DND-41 (cell line): ENCODE results near the gene CDK3.

Source experiments
- ATAC-seq: fragments of 200-7000 bp; cut with Tn5 transposase; 3 replicates; pipeline ENCODE4 v1.9.1; 2021; ENCODE audit warnings: low read depth; ENCODE audit not compliant: insufficient read depth
- DNase-seq: peaks from one replicate; pipeline ENCODE4 v3.0.0-alpha.2; 2020
- H2AFZ ChIP-seq: 2 replicates; pipeline ENCODE4 v1.6.0; 2012; ENCODE audit warnings: low read depth, low read length
- H3K27ac ChIP-seq: 2 replicates; pipeline ENCODE4 v1.5.1; 2012; ENCODE audit warnings: low read length, inconsistent platforms
- H3K27me3 ChIP-seq: fragments of 200-600 bp; sonication (generic); 2 replicates; pipeline ENCODE4 v1.6.0; 2012; ENCODE audit warnings: low read length, mild to moderate bottlenecking, inconsistent platforms; ENCODE audit not compliant: insufficient read depth, poor library complexity
- H3K36me3 ChIP-seq: 2 replicates; pipeline ENCODE4 v1.5.1; 2012; ENCODE audit warnings: low read length, inconsistent platforms; ENCODE audit not compliant: insufficient read depth
- H3K4me1 ChIP-seq: 2 replicates; pipeline ENCODE4 v1.5.1; 2012; ENCODE audit warnings: mild to moderate bottlenecking, low read length; ENCODE audit not compliant: insufficient read depth
- H3K4me2 ChIP-seq: 2 replicates; pipeline ENCODE4 v1.6.0; 2012; ENCODE audit warnings: mild to moderate bottlenecking, moderate library complexity, low read length, inconsistent platforms; ENCODE audit not compliant: insufficient read depth
- H3K4me3 ChIP-seq, 2 experiments: fragments of 200-600 bp in 1 of 2; shearing (Covaris generic) in 1 of 2; 2 replicates each; pipeline ENCODE4 v1.5.1; 2012 to 2016; ENCODE audit warnings: inconsistent platforms in 2 of 2, low read length in 2 of 2, mild to moderate bottlenecking in 2 of 2, low read depth in 1 of 2, moderate library complexity in 1 of 2
- H3K79me2 ChIP-seq: 2 replicates; pipeline ENCODE4 v1.6.0; 2012; ENCODE audit warnings: low read length, inconsistent platforms; ENCODE audit not compliant: insufficient read depth
- H3K9ac ChIP-seq: 2 replicates; pipeline ENCODE4 v1.6.0; 2012; ENCODE audit warnings: low read depth, mild to moderate bottlenecking, inconsistent platforms, low read length, moderate library complexity
- H3K9me3 ChIP-seq: 2 replicates; pipeline ENCODE4 v1.5.1; 2012; ENCODE audit warnings: low read length, moderate library complexity, mild to moderate bottlenecking, inconsistent platforms; ENCODE audit not compliant: insufficient read depth, severe bottlenecking
- H4K20me1 ChIP-seq: 2 replicates; pipeline ENCODE4 v1.6.0; 2012; ENCODE audit warnings: low read length; ENCODE audit not compliant: insufficient read depth
- EZH2 ChIP-seq: IDR thresholded peaks from 3 replicates; pipeline ENCODE4 v1.6.1; 2012; ENCODE audit warnings: borderline replicate concordance, low read depth, mild to moderate bottlenecking, moderate library complexity, low read length, inconsistent platforms; ENCODE audit not compliant: severe bottlenecking
- TF ChIP-seq, protein P1 (sequence below): IDR thresholded peaks from 2 replicates; pipeline ENCODE4 v1.5.1; 2012; ENCODE audit warnings: borderline replicate concordance, low read length, moderate library complexity, mild to moderate bottlenecking; ENCODE audit not compliant: poor library complexity, severe bottlenecking; ENCODE audit errors: extremely low read depth

The CDK3 gene

DNA sequence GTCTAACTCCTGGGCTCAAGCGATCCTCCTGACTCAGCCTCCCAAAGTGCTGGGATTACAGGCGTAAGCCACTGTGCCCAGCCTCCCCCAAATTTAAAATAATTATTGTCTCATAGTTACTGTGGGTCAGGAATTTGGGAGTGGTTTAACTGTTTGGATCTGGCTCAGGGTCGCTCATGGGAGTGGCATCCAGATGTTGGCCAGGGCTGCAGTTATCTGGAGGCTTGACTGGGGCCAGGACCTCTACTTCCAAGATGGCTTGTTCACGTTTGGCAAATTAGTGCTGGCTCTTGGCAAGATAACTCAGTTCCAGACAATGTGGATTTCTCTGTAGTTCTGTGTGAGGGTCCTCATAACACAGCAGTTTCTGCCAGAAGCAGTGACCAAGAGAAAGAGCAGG, 13.6 kb upstream of the CDK3 start:
- no peak overlapping the region for H3K9ac ChIP-seq
- H3K4me2 ChIP-seq = no peak overlapping the region
- H3K4me3 ChIP-seq = no peak overlapping the region
- H3K79me2 ChIP-seq = 0 out of 2 replicates have a peak, but pooled peaks cover 3% of the 10 kb centered on the region
- peaks cover 8% of the 10 kb centered on the region; the same call in 1 of the 2 replicates for H3K36me3 ChIP-seq
- no peak for DNase-seq
- ATAC-seq = no peak
- no peak overlapping the region for H3K27ac ChIP-seq
- no peak for TF ChIP-seq EZH2
- TF ChIP-seq, protein P1, sequence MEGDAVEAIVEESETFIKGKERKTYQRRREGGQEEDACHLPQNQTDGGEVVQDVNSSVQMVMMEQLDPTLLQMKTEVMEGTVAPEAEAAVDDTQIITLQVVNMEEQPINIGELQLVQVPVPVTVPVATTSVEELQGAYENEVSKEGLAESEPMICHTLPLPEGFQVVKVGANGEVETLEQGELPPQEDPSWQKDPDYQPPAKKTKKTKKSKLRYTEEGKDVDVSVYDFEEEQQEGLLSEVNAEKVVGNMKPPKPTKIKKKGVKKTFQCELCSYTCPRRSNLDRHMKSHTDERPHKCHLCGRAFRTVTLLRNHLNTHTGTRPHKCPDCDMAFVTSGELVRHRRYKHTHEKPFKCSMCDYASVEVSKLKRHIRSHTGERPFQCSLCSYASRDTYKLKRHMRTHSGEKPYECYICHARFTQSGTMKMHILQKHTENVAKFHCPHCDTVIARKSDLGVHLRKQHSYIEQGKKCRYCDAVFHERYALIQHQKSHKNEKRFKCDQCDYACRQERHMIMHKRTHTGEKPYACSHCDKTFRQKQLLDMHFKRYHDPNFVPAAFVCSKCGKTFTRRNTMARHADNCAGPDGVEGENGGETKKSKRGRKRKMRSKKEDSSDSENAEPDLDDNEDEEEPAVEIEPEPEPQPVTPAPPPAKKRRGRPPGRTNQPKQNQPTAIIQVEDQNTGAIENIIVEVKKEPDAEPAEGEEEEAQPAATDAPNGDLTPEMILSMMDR = no peak
- H3K4me1 ChIP-seq = no peaks in the 10 kb centered on the region
- H2AFZ ChIP-seq = no peak overlapping the region
- H4K20me1 ChIP-seq = no peaks in the 10 kb centered on the region
- no peaks in the 10 kb centered on the region for H3K9me3 ChIP-seq
- no peaks in the 10 kb centered on the region for H3K27me3 ChIP-seq

DNA sequence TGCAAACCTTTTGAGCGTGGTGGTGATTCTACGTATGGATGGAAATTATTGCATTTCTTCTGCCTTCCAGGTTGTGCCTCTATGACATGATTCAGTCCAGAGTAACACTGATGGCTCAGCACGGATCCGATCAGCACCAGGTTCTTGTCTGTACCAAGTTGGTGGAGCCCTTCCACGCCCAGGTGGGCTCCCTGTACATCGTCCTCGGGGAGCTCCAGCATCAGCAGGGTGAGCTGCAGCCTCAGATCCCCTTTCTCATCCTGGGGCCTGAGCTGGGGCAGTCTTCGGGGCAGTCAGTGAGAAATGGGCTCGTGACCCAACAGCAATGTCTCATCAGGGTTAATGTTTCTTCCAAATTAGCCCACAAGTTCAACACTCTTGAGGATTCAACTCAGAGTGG, 9.3 kb upstream of the CDK3 start:
- Histone ChIP-seq H3K9ac (no peak overlapping the region), H3K4me3 (no peak overlapping the region), H3K4me2 (no peak overlapping the region), H3K9me3 (no peaks in the 10 kb centered on the region), H3K4me1 (no peaks in the 10 kb centered on the region), H3K36me3 (peaks cover 17% of the 10 kb centered on the region; the same call in 1 of the 2 replicates), H4K20me1 (no peaks in the 10 kb centered on the region), H3K27ac (no peak overlapping the region), H3K79me2 (no peaks in the 10 kb centered on the region), H2AFZ (no peak overlapping the region), H3K27me3 (no peaks in the 10 kb centered on the region)
- no peak for DNase-seq
- no peak for TF ChIP-seq EZH2
- TF ChIP-seq, protein P1 = no peak
- no peak for ATAC-seq

DNA sequence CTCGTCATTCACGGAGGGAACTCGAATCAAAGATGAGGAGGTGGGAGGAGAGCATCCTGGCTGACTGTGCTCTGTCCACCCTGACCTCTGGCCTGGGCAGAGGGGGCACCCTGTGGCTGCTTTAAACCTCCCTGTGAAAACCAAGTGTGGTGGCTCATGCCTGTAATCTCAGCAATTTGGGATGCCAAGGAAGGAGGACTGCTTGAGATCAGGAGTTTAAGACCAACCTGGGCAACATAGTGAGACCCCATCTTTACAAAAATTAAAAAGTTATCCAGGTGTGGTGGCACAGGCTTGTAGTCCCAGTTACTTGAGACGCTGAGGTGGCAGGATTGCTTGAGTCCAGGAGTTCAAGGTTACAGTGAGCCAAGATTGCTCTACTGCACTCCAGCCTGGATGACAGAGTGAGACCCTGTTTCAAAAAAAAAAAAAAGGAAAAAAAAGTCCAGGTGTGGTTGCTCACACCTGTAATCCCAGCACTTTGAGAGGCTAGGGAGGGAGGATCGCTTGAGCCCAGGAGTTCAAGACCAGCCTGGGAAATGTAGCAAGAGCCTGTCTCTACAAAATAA, 5.8 kb upstream of the CDK3 start:
- Histone ChIP-seq H3K9me3 (no peaks in the 10 kb centered on the region), H3K27ac (no peak overlapping the region)
- no peak for TF ChIP-seq EZH2
- TF ChIP-seq, protein P1 = no peak

More for the DNA sequence above, 5.8 kb upstream of the CDK3 start:
- no peak overlapping the region for H3K9ac ChIP-seq
- H3K4me2 ChIP-seq = no peak overlapping the region
- H3K36me3 ChIP-seq = peaks cover 14% of the 10 kb centered on the region; the same call in 1 of the 2 replicates
- no peak overlapping the region for H2AFZ ChIP-seq
- H4K20me1 ChIP-seq = no peaks in the 10 kb centered on the region
- no peaks in the 10 kb centered on the region for H3K79me2 ChIP-seq
- DNase-seq (no peak), ATAC-seq (no peak)
- H3K4me1 ChIP-seq = no peaks in the 10 kb centered on the region
- no peaks in the 10 kb centered on the region for H3K27me3 ChIP-seq
- no peak overlapping the region for H3K4me3 ChIP-seq
